SU-DHL-6 (cell line): ENCODE results near the gene ERC1.

Experiments used
- H2AFZ ChIP-seq: fragments of 200-600 bp; sonication (generic); 2 replicates; pipeline ENCODE4 v1.6.1; 2014; ENCODE audit warnings: low read depth, mild to moderate bottlenecking, moderate library complexity, mixed read lengths, antibody characterized with exemption, low read length; ENCODE audit not compliant: severe bottlenecking
- H3F3A ChIP-seq: fragments of 200-600 bp; shearing (Covaris generic); 2 replicates; pipeline ENCODE4 v1.6.0; 2016; ENCODE audit warnings: antibody characterized with exemption, mild to moderate bottlenecking; ENCODE audit not compliant: insufficient read depth
- H3K27ac ChIP-seq: fragments of 200-600 bp; sonication (generic); 2 replicates; pipeline ENCODE4 v1.5.1; 2016; ENCODE audit warnings: low read depth, mild to moderate bottlenecking, low read length, moderate library complexity, mixed read lengths
- H3K27me3 ChIP-seq: fragments of 200-600 bp; sonication (generic), shearing (Covaris generic); 2 replicates; pipeline ENCODE4 v1.6.0; 2014; ENCODE audit warnings: mild to moderate bottlenecking, low read length
- H3K36me3 ChIP-seq: fragments of 200-600 bp; sonication (generic); 2 replicates; pipeline ENCODE4 v1.6.1; 2014; ENCODE audit warnings: mild to moderate bottlenecking, low read length, mixed read lengths
- H3K4me2 ChIP-seq: fragments of 300-600, 200-600 bp; shearing (Covaris generic), sonication (generic); 2 replicates; pipeline ENCODE4 v1.6.0; 2014; ENCODE audit warnings: low read length, low read depth, mild to moderate bottlenecking; ENCODE audit not compliant: poor library complexity, severe bottlenecking
- H3K4me3 ChIP-seq: fragments of 200-600 bp; sonication (generic); 2 replicates; pipeline ENCODE4 v1.5.1; 2014; ENCODE audit warnings: antibody characterized with exemption, low read length, mild to moderate bottlenecking, mixed read lengths; ENCODE audit not compliant: insufficient read depth, poor library complexity, severe bottlenecking
- H3K79me2 ChIP-seq: fragments of 200-600 bp; sonication (generic); 2 replicates; pipeline ENCODE4 v1.6.1; 2014; ENCODE audit warnings: mild to moderate bottlenecking, low read length, moderate library complexity; ENCODE audit not compliant: insufficient read depth
- H3K9ac ChIP-seq: fragments of 200-600 bp; sonication (generic); 2 replicates; pipeline ENCODE4 v1.7.0; 2014; ENCODE audit warnings: mild to moderate bottlenecking, low read length
- H3K9me2 ChIP-seq: fragments of 200-600 bp; sonication (generic); replicated peaks from 2 replicates; pipeline ENCODE4 v1.6.1; 2014; ENCODE audit warnings: low read length; ENCODE audit not compliant: insufficient read depth
- H3K9me3 ChIP-seq: fragments of 200-600 bp; sonication (generic); 2 replicates; pipeline ENCODE4 v1.6.1; 2014; ENCODE audit warnings: low read length, mixed read lengths; ENCODE audit not compliant: insufficient read depth
- H4K20me1 ChIP-seq: fragments of 200-600 bp; sonication (generic); 2 replicates; pipeline ENCODE4 v1.6.1; 2014; ENCODE audit warnings: low read depth, mild to moderate bottlenecking, antibody characterized with exemption, low read length, moderate library complexity, mixed read lengths
- CTCF ChIP-seq: fragments of 200-600 bp; sonication (generic); IDR thresholded peaks from one replicate; pipeline ENCODE4 v1.5.1; 2017; ENCODE audit warnings: antibody characterized with exemption, mild to moderate bottlenecking, low read length, moderate library complexity; ENCODE audit not compliant: insufficient read depth, poor library complexity, severe bottlenecking
- EZH2phosphoT487 ChIP-seq: fragments of 200-600 bp; sonication (generic), shearing (Covaris generic); conservative IDR thresholded peaks from 2 replicates; pipeline ENCODE4 v1.6.1; 2018; ENCODE audit warnings: mild to moderate bottlenecking, antibody characterized with exemption, low read length, moderate library complexity, mixed read lengths

The ERC1 gene

DNA sequence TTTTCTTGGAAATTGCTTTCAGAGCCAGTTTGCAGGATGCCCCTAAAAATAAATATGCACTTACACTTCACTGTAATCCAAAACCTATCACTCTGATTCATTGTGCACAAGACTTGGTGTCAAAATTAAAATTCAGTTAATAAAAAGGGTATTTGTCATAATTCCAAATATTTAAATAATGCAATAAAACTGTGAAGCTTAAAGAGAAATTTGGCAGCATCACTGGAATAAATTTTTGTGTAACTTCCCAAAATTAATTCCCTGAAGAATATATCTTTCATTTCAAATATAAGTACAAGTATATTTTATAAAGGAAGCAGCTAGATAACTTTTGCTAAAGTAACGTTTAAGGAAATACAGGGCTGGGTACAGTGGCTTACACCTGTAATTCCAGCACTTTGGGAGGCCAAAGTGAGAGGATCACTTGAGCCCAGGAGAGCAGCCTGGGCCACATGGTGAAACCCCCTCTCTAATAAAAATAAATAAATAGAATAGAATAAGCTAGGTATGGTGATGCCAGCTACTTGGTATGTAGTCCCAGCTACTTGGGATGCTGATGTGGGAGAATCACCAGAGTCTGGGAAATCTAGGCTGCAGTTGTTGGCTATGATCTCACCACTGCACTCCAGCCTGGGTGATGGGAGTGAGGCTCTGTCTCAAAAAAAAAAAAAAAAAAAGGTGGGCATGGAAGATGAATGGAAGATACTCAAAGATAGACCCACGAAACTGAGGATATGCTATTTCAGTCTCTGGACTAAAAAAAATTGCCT is 369.6 kb downstream of the ERC1 start:
- Histone ChIP-seq H2AFZ (no peak overlapping the region), H3F3A (no peaks in the 10 kb centered on the region), H3K9me3 (no peaks in the 10 kb centered on the region), H3K27me3 (no peaks in the 10 kb centered on the region), H3K79me2 (no peaks in the 10 kb centered on the region), H3K9me2 (no peaks in the 10 kb centered on the region), H3K27ac (no peak overlapping the region), H3K4me3 (no peak overlapping the region), H3K9ac (no peak overlapping the region), H3K4me2 (no peak overlapping the region), H3K36me3 (no peaks in the 10 kb centered on the region), H4K20me1 (no peaks in the 10 kb centered on the region)
- TF ChIP-seq CTCF, result no peak
- TF ChIP-seq EZH2phosphoT487, result no peak

DNA sequence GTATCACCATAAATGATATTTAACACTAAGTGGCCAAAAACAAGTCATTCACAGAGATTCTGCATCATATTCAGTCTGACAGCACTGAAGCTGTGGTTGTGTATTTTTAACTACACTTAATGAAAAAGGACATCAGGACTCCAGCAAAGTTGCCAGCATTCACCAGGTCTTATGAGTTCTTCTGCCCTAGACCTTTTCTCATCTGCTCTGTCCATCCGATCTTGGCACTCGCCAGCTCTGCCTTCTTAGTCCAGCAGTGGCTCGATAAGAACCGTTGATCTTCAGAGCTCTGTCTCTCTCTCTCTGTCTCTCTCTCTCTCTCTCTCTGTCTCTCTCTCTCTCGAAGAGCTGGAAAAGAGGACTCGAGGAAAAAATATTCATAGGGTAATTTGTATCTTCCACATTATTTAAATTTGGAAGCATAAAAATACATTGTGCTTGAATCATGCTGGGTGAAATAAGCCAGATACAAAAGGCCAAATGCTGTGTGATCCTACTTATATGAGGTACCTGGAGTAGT is 371.2 kb downstream of the ERC1 start:
- no peaks in the 10 kb centered on the region for H4K20me1 ChIP-seq
- H3K79me2 ChIP-seq, result no peaks in the 10 kb centered on the region
- no peak overlapping the region for H3K4me3 ChIP-seq
- no peaks in the 10 kb centered on the region for H3K36me3 ChIP-seq
- H3K27ac ChIP-seq, result no peak overlapping the region
- TF ChIP-seq CTCF (no peak), EZH2phosphoT487 (no peak)
- H3K9ac ChIP-seq, result no peak overlapping the region
- no peaks in the 10 kb centered on the region for H3K9me2 ChIP-seq
- no peaks in the 10 kb centered on the region for H3F3A ChIP-seq
- no peak overlapping the region for H2AFZ ChIP-seq
- no peak overlapping the region for H3K4me2 ChIP-seq
- H3K9me3 ChIP-seq, result no peaks in the 10 kb centered on the region
- H3K27me3 ChIP-seq, result no peaks in the 10 kb centered on the region

DNA sequence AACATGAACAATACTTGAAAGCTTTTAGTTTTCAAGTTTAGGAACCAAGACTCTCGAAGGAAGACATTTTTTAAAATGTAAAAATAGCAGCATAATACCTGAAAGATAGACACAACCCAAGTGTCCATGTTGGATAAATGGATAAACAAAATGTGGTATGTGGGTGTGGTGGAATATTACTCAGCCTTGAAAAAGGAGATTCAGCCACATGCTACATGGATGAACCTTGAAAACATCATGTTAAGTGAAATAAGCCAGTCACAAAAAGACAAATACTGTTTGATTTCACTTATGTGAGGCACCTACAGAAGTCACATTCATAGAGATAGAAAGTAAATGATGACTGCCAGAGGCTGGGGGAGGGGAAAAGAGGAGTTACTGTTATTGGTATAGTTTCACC is 374.7 kb downstream of the ERC1 start:
- H3K4me3 ChIP-seq, result no peak overlapping the region
- H3F3A ChIP-seq, result no peaks in the 10 kb centered on the region
- H3K9ac ChIP-seq, result no peak overlapping the region
- no peaks in the 10 kb centered on the region for H3K36me3 ChIP-seq
- no peak overlapping the region for H3K27ac ChIP-seq
- no peaks in the 10 kb centered on the region for H4K20me1 ChIP-seq
- no peaks in the 10 kb centered on the region for H3K27me3 ChIP-seq
- TF ChIP-seq CTCF (no peak), EZH2phosphoT487 (no peak)
- H3K9me3 ChIP-seq, result no peaks in the 10 kb centered on the region
- no peak overlapping the region for H2AFZ ChIP-seq
- H3K9me2 ChIP-seq, result no peaks in the 10 kb centered on the region
- no peak overlapping the region for H3K4me2 ChIP-seq
- H3K79me2 ChIP-seq, result no peaks in the 10 kb centered on the region
